ENCODE data around the gene RBP5. TPM values are rescaled to one million over a fixed set of nuclear protein-coding genes. Genes with fewer than 3 reads are reported as not detected.
A peak's percentile ranks its signal among the peaks of the same experiment; 100 is the strongest.

The RBP5 gene
- total and polyA plus RNA-seq, 9 of the 15 experiments (the other 6 are each of a cell fraction or from before 2014, with no cell fraction given): 8.6 to 22.5 (median 11.4) TPM

DNA sequence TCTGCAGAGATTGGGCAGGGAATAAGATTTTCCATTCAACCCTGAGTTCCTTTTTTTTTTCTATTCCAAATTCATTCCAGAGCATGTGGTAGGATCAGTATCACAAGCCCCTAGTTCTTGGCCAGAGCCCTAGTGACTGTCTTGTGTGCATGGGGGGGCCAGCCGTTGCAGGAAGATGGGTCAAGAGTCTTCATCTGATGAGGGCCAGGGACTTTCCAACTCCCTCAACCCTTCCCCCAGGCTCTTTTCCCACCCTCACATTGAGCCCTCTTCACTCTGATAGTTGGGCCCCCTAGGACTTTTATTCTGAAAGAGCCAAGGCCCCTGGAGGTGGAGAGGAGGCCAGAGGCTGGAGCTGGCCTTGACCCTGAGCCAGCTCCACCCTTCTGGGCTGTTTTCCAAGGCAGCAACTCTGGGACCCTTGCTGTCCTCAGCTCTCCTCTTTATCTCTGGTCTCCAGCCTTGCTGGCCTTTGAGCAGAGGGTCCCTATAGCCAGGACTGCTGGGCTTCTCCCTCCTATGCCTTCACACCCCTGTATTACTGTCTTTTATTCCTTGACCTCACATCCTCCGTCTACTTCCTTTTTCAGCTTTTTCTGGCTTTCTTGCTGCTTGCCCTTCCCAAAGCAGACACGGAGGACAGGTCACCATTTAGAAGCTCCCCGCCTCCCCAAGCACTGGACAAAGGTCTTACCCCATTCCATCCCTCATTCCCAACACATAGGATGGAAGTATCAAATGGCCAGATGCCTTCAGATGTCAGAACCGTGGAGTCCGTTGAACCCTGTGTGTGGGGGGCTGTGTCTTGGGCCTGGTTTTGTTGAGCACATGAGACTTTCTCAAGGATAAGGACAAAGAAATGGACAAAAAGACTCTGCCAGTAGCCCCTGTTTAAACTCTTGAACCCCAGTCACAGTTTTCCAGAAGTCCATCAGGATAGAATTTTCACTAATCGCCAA is 5.6 kb downstream of the RBP5 start (continued):
- TF ChIP-seq, protein P1, sequence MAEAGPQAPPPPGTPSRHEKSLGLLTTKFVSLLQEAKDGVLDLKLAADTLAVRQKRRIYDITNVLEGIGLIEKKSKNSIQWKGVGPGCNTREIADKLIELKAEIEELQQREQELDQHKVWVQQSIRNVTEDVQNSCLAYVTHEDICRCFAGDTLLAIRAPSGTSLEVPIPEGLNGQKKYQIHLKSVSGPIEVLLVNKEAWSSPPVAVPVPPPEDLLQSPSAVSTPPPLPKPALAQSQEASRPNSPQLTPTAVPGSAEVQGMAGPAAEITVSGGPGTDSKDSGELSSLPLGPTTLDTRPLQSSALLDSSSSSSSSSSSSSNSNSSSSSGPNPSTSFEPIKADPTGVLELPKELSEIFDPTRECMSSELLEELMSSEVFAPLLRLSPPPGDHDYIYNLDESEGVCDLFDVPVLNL (CRISPR knock-in tag; IDR thresholded peaks at IDR 0.05; ENCODE audit: low read depth): no peak
- TF ChIP-seq TSC22D4 (tag; IDR thresholded peaks at IDR 0.05): no peak
- no peak for TF ChIP-seq HEY1 (CRISPR knock-in tag; IDR thresholded peaks at IDR 0.05; ENCODE audit: borderline replicate concordance)
- TF ChIP-seq CGGBP1 (CRISPR knock-in tag; IDR thresholded peaks at IDR 0.05): no peak
- TF ChIP-seq ZBTB12 (CRISPR knock-in tag; IDR thresholded peaks at IDR 0.05): no peak
- TF ChIP-seq ARID3A (IDR thresholded peaks at IDR 0.05; ENCODE audit: borderline replicate concordance, low read depth, low read length): no peak
- TF ChIP-seq, protein P2, sequence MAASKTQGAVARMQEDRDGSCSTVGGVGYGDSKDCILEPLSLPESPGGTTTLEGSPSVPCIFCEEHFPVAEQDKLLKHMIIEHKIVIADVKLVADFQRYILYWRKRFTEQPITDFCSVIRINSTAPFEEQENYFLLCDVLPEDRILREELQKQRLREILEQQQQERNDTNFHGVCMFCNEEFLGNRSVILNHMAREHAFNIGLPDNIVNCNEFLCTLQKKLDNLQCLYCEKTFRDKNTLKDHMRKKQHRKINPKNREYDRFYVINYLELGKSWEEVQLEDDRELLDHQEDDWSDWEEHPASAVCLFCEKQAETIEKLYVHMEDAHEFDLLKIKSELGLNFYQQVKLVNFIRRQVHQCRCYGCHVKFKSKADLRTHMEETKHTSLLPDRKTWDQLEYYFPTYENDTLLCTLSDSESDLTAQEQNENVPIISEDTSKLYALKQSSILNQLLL (CRISPR knock-in tag; IDR thresholded peaks at IDR 0.05; ENCODE audit: borderline replicate concordance): no peak
- no peak for TF ChIP-seq ZNF232 (CRISPR knock-in tag; IDR thresholded peaks at IDR 0.05)
- TF ChIP-seq ZNF347 (CRISPR knock-in tag; IDR thresholded peaks at IDR 0.05; ENCODE audit: low read depth): no peak
- peak; percentile 42; the same call in 1 of the 2 replicates for TF ChIP-seq FOXM1 (IDR thresholded peaks at IDR 0.05; ENCODE audit: low read depth)
- no peak for TF ChIP-seq FOXM1 (CRISPR knock-in tag; IDR thresholded peaks at IDR 0.05; ENCODE audit: low read depth)
- TF ChIP-seq PKNOX1 (IDR thresholded peaks at IDR 0.05): no peak
- TF ChIP-seq ZNF212 (CRISPR knock-in tag; IDR thresholded peaks at IDR 0.05): no peak
- TF ChIP-seq, protein P3, sequence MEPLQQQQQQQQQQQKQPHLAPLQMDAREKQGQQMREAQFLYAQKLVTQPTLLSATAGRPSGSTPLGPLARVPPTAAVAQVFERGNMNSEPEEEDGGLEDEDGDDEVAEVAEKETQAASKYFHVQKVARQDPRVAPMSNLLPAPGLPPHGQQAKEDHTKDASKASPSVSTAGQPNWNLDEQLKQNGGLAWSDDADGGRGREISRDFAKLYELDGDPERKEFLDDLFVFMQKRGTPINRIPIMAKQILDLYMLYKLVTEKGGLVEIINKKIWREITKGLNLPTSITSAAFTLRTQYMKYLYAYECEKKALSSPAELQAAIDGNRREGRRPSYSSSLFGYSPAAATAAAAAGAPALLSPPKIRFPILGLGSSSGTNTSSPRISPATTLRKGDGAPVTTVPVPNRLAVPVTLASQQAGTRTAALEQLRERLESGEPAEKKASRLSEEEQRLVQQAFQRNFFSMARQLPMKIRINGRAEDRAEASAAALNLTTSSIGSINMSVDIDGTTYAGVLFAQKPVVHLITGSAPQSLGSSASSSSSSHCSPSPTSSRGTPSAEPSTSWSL (CRISPR knock-in tag; IDR thresholded peaks at IDR 0.05; ENCODE audit: borderline replicate concordance): no peak
- no peak for TF ChIP-seq MYBL2 (IDR thresholded peaks at IDR 0.05; ENCODE audit: low read depth)
- no peak for TF ChIP-seq MYBL2 (CRISPR knock-in tag; IDR thresholded peaks at IDR 0.05; ENCODE audit: borderline replicate concordance)
